Measurements from ENCODE around the gene GALR1.
A peak's percentile ranks its signal among the peaks of the same experiment; 100 is the strongest.
"Not testable (repeated sequence)": the region's sequence is repeated elsewhere in the genome, so short reads cannot be mapped to it uniquely, and the experiment has no call there.

Gene GALR1

GRCh38 chr18:77249569-77250500, at the start of gene GALR1:
Gene GALR1 (plus strand): TSS chr18:77249848. CDS start chr18:77250549, 701 bp downstream.
- no peak for DNase-seq

- DNase-seq, result no peak
These were observed 48.1 kb upstream of the GALR1 start for GRCh38 chr18:77201506-77201905.

- DNase-seq, result no peak
These were observed 47.3 kb upstream of the GALR1 start for GRCh38 chr18:77202329-77202728.

GRCh38 chr18:77203071-77203470, 46.6 kb upstream of the GALR1 start:
- DNase-seq, result no peak

- DNase-seq, result no peak
These were observed 45.8 kb upstream of the GALR1 start for GRCh38 chr18:77203851-77204250.

- DNase-seq, result peak; percentile 40
These were observed 43.9 kb upstream of the GALR1 start for GRCh38 chr18:77205769-77206168.

- DNase-seq, result no peak
These were observed 42.8 kb upstream of the GALR1 start for GRCh38 chr18:77206676-77207374.

- peak; percentile 30 for DNase-seq
These were observed 42.1 kb upstream of the GALR1 start for GRCh38 chr18:77207540-77207939.

GRCh38 chr18:77208964-77209363, 40.7 kb upstream of the GALR1 start:
- peak; percentile 68 for DNase-seq

GRCh38 chr18:77209587-77209986, 40.1 kb upstream of the GALR1 start:
- DNase-seq, result no peak

- DNase-seq, result no peak
These were observed 39.4 kb upstream of the GALR1 start for GRCh38 chr18:77210249-77210648.

GRCh38 chr18:77218642-77219041, 31.0 kb upstream of the GALR1 start:
- no peak for DNase-seq

GRCh38 chr18:77220726-77221125, 28.9 kb upstream of the GALR1 start:
- DNase-seq, result no peak

GRCh38 chr18:77222464-77222863, 27.2 kb upstream of the GALR1 start:
- DNase-seq, result no peak

- no peak for DNase-seq
These were observed 26.4 kb upstream of the GALR1 start for GRCh38 chr18:77223221-77223639.

GRCh38 chr18:77223653-77224052, 26.0 kb upstream of the GALR1 start:
- DNase-seq, result no peak

GRCh38 chr18:77230645-77231044, 19.0 kb upstream of the GALR1 start:
- no peak for DNase-seq

- no peak for DNase-seq
These were observed 14.9 kb upstream of the GALR1 start for GRCh38 chr18:77234504-77235365.

GRCh38 chr18:77239285-77239684, 10.4 kb upstream of the GALR1 start:
- DNase-seq, result not testable (repeated sequence)

- DNase-seq, result no peak
These were observed 627 bp upstream of the GALR1 start for GRCh38 chr18:77248873-77249568.

GRCh38 chr18:77250501-77250925, 865 bp downstream of the GALR1 start:
- DNase-seq, result no peak
